AG10803 (cell line): ENCODE measurements around the gene FXN.
A peak's percentile ranks its signal among the peaks of the same experiment; 100 is the strongest.
"Not testable (repeated sequence)": the region's sequence is repeated elsewhere in the genome, so short reads cannot be mapped to it uniquely, and the experiment has no call there.

Source experiments
- DNase-seq: peaks from one replicate; pipeline ENCODE4 v3.0.0; 2010; ENCODE audit warnings: low read depth
- H3K4me3 ChIP-seq: 2 replicates; pipeline ENCODE4 v1.5.1; 2011; ENCODE audit warnings: mild to moderate bottlenecking, low read length, control low read depth
- TF ChIP-seq, protein P1 (sequence below): conservative IDR thresholded peaks from 2 replicates; pipeline ENCODE4 v1.5.1; 2011; ENCODE audit warnings: mild to moderate bottlenecking, low read length, control low read depth, inconsistent platforms

FXN gene

DNA sequence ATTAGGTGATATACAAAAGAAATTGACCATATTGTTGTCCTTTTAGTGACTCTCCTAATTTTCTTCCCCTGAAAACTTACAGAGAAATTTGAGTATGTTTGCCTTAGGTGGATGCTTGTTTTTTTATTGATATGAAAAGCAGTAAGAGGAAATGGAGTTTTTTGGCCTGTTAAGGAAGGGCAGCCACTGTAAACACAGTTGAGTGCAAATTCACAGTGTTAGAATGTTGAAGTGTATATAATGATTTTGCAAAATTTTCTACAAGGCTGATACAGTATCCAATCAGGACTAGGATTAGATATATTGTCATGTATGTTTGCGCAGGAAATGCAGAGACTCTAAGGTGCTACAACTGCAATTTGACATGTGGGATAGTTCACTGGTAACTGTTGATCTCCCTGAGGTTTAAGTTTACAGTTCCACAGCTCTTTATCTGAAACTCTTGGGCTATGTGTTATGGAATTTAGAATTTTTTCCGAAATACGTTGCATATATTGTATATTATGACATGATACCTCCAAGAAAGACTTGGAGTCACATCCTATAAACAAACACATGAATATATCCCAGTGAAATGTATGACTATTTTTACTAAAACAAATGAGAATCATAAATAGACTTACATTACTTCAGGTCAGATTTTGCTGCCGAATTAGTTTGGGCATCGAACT lies 62.5 kb downstream of the FXN start:
- H3K4me3 ChIP-seq = no peak overlapping the region
- DNase-seq = no peak
- TF ChIP-seq, protein P1, sequence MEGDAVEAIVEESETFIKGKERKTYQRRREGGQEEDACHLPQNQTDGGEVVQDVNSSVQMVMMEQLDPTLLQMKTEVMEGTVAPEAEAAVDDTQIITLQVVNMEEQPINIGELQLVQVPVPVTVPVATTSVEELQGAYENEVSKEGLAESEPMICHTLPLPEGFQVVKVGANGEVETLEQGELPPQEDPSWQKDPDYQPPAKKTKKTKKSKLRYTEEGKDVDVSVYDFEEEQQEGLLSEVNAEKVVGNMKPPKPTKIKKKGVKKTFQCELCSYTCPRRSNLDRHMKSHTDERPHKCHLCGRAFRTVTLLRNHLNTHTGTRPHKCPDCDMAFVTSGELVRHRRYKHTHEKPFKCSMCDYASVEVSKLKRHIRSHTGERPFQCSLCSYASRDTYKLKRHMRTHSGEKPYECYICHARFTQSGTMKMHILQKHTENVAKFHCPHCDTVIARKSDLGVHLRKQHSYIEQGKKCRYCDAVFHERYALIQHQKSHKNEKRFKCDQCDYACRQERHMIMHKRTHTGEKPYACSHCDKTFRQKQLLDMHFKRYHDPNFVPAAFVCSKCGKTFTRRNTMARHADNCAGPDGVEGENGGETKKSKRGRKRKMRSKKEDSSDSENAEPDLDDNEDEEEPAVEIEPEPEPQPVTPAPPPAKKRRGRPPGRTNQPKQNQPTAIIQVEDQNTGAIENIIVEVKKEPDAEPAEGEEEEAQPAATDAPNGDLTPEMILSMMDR = no peak

DNA sequence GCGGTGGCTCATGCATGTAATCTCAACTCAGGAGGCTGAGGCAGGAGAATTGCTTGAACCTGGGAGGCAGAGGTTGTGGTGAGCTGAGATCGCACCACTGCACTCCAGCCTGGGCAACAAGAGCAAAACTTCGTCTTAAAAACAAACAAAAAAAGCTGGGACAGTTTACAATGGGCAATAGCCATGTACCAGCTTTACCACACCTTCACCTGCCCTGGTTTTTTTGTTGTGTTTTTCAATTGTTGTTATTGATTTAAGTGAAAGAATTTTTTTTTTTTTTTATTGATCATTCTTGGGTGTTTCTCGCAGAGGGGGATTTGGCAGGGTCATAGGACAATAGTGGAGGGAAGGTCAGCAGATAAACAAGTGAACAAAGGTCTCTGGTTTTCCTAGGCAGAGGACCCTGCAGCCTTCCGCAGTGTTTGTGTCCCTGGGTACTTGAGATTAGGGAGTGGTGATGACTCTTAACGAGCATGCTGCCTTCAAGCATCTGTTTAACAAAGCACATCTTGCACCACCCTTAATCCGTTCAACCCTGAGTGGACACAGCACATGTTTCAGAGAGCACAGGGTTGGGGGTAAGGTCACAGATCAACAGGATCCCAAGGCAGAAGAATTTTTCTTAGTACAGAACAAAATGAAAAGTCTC lies 67.9 kb downstream of the FXN start:
- DNase-seq, H3K4me3 ChIP-seq: not testable (repeated sequence)

DNA sequence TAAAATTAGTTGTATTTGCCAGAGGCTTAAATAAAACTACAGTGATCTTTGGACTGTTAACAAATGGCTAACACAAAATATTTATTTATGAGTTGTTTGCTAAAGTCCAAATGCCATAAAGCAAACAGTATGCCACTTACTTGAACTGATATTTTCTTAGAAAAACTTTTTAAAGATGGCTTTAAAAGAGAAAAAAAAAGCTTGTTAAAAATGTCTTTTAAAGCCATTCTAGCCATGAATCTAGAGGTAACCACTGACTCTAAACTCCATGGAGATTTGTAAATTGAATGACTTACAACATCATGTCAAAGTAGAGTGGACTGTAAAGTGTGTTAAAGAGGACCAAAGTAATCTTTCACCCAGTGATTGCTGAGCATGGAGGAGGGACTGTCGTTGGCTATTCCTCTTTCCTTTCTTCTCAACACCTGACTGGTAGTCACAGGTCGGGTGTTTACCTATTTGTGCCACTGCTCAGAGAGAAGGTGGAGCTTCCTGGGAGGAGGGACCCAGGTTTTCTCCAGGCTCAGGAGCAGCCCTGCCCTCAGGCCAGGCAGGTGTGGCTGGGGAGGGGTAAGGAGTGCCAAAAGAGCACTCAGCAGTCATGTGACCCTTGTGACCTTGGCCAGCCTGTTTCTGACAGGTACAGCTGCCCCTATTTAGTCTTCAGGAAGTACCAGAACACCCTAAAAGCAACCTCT lies 69.4 kb downstream of the FXN start:
- TF ChIP-seq, protein P1 = no peak
- DNase-seq = no peak
- H3K4me3 ChIP-seq = no peak overlapping the region

DNA sequence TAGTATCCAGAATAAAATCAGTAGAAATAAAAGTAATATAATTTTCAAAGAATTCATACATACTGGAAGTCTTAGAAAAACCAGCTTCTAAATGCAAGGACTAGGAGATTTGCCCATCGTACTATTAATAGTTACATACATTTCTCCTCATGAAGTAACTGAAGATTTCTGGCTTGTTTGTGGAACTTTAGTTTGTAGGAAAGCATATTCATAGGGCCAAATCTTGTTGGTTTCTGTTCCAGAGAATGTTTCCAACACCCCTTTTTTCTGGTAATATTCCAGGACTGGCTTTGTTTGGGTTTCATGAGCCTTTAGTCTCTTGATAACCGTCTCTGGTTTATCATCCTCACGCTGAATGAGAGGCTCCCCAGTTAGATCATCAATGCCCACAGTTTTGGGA lies 72.2 kb downstream of the FXN start:
- H3K4me3 ChIP-seq = no peak overlapping the region
- TF ChIP-seq, protein P1 = no peak
- no peak for DNase-seq

DNA sequence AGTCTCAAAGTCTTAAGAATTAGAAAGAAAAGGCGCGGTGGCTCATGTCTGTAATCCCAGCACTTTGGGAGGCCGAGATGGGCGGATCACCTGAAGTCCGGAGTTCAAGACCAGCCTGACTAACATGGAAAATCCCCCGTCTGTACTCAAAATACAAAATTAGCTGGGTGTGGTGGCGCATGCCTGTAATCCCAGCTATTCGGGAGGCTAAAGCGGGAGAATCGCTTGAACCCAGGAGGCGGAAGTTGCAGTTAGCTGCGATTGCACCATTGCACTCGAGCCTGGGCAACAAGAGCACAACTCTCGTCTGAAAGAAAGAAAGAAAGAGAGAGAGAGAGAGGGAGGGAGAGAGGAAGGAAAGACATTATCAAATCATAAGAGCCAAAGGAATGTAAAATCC lies 73.2 kb downstream of the FXN start:
- not testable (repeated sequence) for DNase-seq, H3K4me3 ChIP-seq

DNA sequence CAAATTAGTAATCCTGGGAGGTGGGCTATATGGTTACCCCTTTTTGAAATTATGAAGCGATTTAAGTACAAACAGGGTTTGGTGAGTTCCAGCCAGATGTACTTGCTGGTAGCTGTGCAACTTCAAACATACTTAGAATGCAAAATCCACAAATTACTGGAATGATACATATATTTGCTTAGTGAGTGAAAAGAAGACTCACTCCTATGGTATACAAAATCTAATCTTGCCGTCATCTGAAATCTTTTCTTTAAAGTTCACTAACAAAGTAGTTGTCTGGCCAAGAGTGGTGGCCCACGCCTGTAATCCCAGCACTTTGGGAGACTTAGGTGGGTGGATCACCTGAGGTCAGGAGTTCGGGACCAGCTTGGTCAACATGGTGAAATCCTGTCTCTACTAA lies 73.6 kb downstream of the FXN start:
- no peak overlapping the region for H3K4me3 ChIP-seq
- DNase-seq = no peak
- TF ChIP-seq, protein P1 = no peak

DNA sequence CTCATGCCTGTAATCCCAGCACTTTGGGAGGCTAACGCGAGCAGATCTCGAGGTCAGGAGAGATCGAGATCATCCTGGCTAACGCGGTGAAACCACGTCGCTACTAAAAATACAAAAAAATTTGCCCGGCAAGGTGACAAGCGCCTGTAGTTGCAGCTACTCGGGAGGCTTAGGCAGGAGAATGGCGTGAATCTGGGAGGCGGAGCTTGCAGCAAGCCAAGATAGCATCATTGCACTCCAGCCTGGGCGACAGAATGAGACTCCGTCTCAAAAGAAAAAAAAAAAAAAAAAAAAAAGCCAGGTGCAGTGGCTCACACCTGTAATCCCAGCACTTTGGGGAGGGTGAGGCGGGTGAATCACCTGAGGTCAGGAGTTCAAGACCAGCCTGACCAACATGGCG lies 77.1 kb downstream of the FXN start:
- H3K4me3 ChIP-seq = not testable (repeated sequence)

DNA sequence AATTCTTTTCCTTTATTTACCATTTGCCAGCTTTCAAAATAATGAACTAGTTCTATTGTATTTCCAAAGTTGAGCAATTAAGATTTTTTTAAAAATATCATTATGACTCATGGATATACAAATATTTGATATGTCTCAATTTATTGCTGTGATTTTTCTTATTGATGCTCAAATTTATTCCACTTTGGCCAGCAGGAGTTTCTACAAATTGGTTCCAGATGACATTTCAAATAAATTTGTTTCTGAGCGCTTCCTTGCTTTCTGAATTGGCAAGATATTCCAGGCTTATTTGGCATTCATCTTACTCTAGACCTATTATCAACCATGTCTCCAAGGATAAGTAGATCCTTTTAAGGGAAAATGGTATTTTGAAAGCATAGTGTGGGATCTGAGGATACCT lies 80.1 kb downstream of the FXN start:
- TF ChIP-seq, protein P1 = no peak

More for the DNA sequence above, 77.1 kb downstream of the FXN start:
- DNase-seq = not testable (repeated sequence)

More for the DNA sequence above, 80.1 kb downstream of the FXN start:
- H3K4me3 ChIP-seq = no peak overlapping the region
- DNase-seq = peak; percentile 81
